ENCODE data around the gene CERS6. TPM values are rescaled to one million over a fixed set of nuclear protein-coding genes. Genes with fewer than 3 reads are reported as not detected.

The CERS6 gene
- total RNA-seq, 1 donor from 2014 or later, result 30.9 TPM

- Mint-ChIP-seq H3K4me1 (ENCODE audit: unreplicated experiment) (peaks cover 25% of the 10 kb centered on the region), H3K27ac (ENCODE audit: unreplicated experiment) (no peak overlapping the region), H3K4me3 (ENCODE audit: unreplicated experiment) (no peak overlapping the region), H3K9me3 (ENCODE audit: unreplicated experiment) (no peaks in the 10 kb centered on the region), H3K27me3 (ENCODE audit: unreplicated experiment) (no peaks in the 10 kb centered on the region), H3K36me3 (ENCODE audit: unreplicated experiment) (peaks cover 10% of the 10 kb centered on the region)
- TF ChIP-seq, protein P1, sequence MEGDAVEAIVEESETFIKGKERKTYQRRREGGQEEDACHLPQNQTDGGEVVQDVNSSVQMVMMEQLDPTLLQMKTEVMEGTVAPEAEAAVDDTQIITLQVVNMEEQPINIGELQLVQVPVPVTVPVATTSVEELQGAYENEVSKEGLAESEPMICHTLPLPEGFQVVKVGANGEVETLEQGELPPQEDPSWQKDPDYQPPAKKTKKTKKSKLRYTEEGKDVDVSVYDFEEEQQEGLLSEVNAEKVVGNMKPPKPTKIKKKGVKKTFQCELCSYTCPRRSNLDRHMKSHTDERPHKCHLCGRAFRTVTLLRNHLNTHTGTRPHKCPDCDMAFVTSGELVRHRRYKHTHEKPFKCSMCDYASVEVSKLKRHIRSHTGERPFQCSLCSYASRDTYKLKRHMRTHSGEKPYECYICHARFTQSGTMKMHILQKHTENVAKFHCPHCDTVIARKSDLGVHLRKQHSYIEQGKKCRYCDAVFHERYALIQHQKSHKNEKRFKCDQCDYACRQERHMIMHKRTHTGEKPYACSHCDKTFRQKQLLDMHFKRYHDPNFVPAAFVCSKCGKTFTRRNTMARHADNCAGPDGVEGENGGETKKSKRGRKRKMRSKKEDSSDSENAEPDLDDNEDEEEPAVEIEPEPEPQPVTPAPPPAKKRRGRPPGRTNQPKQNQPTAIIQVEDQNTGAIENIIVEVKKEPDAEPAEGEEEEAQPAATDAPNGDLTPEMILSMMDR (IDR thresholded peaks at IDR 0.05), result no peak
- DNase-seq (ENCODE audit: extremely low spot score, unreplicated experiment), result no peak
Measured at GRCh38 chr2:168727904-168728470, 271.9 kb downstream of the CERS6 start.

DNA sequence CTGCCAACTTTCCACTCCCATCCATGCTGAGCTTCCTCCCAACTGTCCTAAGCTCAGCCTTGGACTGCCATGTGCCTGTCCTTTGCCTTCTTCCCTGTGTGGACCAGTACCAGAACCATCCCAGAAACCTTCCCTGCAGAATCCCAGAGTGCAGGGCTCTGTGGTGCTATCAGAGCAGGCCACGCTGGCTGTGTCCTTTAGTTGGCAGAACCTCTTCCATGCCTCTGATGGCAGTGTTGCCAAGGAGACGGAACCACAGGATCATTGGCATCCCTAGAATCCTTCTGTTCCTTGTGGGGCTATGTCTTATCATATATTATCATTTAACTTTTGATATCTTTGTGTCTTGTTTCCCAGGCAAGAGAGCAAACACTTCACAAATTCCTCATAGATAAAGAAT, 273.4 kb downstream of the CERS6 start:
- H3K27ac Mint-ChIP-seq (ENCODE audit: unreplicated experiment), result no peak overlapping the region
- no peak for DNase-seq (ENCODE audit: extremely low spot score, unreplicated experiment)
- H3K36me3 Mint-ChIP-seq (ENCODE audit: unreplicated experiment), result no peaks in the 10 kb centered on the region
- H3K4me1 Mint-ChIP-seq (ENCODE audit: unreplicated experiment), result peaks cover 17% of the 10 kb centered on the region
- H3K9me3 Mint-ChIP-seq (ENCODE audit: unreplicated experiment), result no peaks in the 10 kb centered on the region
- TF ChIP-seq, protein P1 (IDR thresholded peaks at IDR 0.05), result no peak
- H3K4me3 Mint-ChIP-seq (ENCODE audit: unreplicated experiment), result no peak overlapping the region
- no peaks in the 10 kb centered on the region for H3K27me3 Mint-ChIP-seq (ENCODE audit: unreplicated experiment)

DNA sequence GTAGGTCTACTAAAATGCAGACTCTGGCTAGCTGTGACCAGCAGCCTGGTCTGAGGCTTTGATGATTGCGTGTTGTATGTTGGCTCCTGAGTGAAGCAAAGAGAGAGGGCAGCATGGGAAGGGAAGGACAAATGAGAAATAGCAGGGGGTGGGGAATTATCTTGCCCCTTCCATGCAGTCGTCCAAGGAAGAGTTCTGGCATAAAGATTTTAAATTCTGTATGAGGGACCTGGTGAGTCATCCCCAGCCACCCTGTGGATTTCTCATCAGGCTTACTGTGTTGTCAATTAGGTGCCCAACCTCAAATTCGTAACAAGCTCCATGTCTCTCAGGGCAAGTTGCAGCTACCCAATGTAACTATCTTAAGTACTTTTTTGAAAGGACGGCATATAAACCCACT, 274.3 kb downstream of the CERS6 start:
- H3K27me3 Mint-ChIP-seq (ENCODE audit: unreplicated experiment), result no peaks in the 10 kb centered on the region
- DNase-seq (ENCODE audit: extremely low spot score, unreplicated experiment), result no peak
- peaks cover 17% of the 10 kb centered on the region for H3K4me1 Mint-ChIP-seq (ENCODE audit: unreplicated experiment)
- no peaks in the 10 kb centered on the region for H3K36me3 Mint-ChIP-seq (ENCODE audit: unreplicated experiment)
- no peak overlapping the region for H3K4me3 Mint-ChIP-seq (ENCODE audit: unreplicated experiment)
- H3K9me3 Mint-ChIP-seq (ENCODE audit: unreplicated experiment), result no peaks in the 10 kb centered on the region
- no peak overlapping the region for H3K27ac Mint-ChIP-seq (ENCODE audit: unreplicated experiment)
- TF ChIP-seq, protein P1 (IDR thresholded peaks at IDR 0.05), result no peak

GRCh38 chr2:168731002-168731401, 274.9 kb downstream of the CERS6 start:
- H3K9me3 Mint-ChIP-seq (ENCODE audit: unreplicated experiment), result no peaks in the 10 kb centered on the region
- H3K27me3 Mint-ChIP-seq (ENCODE audit: unreplicated experiment), result no peaks in the 10 kb centered on the region

DNA sequence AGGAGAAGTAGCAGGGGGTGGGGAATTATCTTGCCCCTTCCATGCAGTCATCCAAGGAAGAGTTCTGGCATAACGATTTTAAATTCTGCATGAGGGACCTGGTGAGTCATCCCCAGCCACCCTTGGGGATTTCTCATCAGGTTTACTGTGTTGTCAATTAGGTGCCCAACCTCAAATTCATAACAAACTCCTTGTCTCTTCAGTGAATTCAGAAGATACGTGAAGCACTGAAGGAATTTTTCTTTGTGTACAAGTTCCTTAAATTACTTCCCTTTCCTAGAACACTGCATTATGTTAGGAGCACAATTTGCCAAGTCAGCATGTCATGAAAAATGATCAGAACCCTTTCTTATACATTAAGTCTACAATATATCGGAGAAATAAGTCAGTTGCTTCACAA, 275.5 kb downstream of the CERS6 start:
- H3K27me3 Mint-ChIP-seq (ENCODE audit: unreplicated experiment), result no peaks in the 10 kb centered on the region
- DNase-seq (ENCODE audit: extremely low spot score, unreplicated experiment), result no peak
- H3K4me3 Mint-ChIP-seq (ENCODE audit: unreplicated experiment), result no peak overlapping the region
- no peak overlapping the region for H3K27ac Mint-ChIP-seq (ENCODE audit: unreplicated experiment)
- H3K4me1 Mint-ChIP-seq (ENCODE audit: unreplicated experiment), result peaks cover 17% of the 10 kb centered on the region
- TF ChIP-seq, protein P1 (IDR thresholded peaks at IDR 0.05), result no peak
- no peaks in the 10 kb centered on the region for H3K9me3 Mint-ChIP-seq (ENCODE audit: unreplicated experiment)
- no peaks in the 10 kb centered on the region for H3K36me3 Mint-ChIP-seq (ENCODE audit: unreplicated experiment)

More at GRCh38 chr2:168731002-168731401, 274.9 kb downstream of the CERS6 start:
- no peak overlapping the region for H3K27ac Mint-ChIP-seq (ENCODE audit: unreplicated experiment)
- no peaks in the 10 kb centered on the region for H3K36me3 Mint-ChIP-seq (ENCODE audit: unreplicated experiment)
- no peak for DNase-seq (ENCODE audit: extremely low spot score, unreplicated experiment)
- TF ChIP-seq, protein P1 (IDR thresholded peaks at IDR 0.05), result no peak
- H3K4me3 Mint-ChIP-seq (ENCODE audit: unreplicated experiment), result no peak overlapping the region
- peaks cover 17% of the 10 kb centered on the region for H3K4me1 Mint-ChIP-seq (ENCODE audit: unreplicated experiment)
